Measurements from ENCODE around the gene ITPKC.

ITPKC gene

GRCh38 chr19:40716482-40717324 lies at the start of gene ITPKC, which contains the start of gene COQ8B:
TSS of gene ITPKC (plus strand) at chr19:40717112. CDS start at chr19:40717136, 24 bp downstream.
TSS of gene COQ8B (minus strand) at chr19:40716886. CDS start at chr19:40714632, 2,254 bp downstream.
- DNase-seq: peak; percentile 100

- no peak for DNase-seq
Measured at GRCh38 chr19:40667602-40668001, 49.3 kb upstream of the ITPKC start.

GRCh38 chr19:40668991-40669614 lies 47.8 kb upstream of the ITPKC start:
- no peak for DNase-seq

- DNase-seq: no peak
Measured at GRCh38 chr19:40671404-40671803, 45.5 kb upstream of the ITPKC start.

GRCh38 chr19:40672038-40672437 lies 44.9 kb upstream of the ITPKC start:
- DNase-seq: no peak

- no peak for DNase-seq
Measured at GRCh38 chr19:40672573-40673299, 44.2 kb upstream of the ITPKC start.

GRCh38 chr19:40673397-40673796 lies 43.5 kb upstream of the ITPKC start:
- no peak for DNase-seq

GRCh38 chr19:40674291-40674690 lies 42.6 kb upstream of the ITPKC start:
- DNase-seq: no peak

- DNase-seq: no peak
Measured at GRCh38 chr19:40677156-40677555, 39.8 kb upstream of the ITPKC start.

GRCh38 chr19:40681039-40681438 lies 35.9 kb upstream of the ITPKC start:
- DNase-seq: no peak

GRCh38 chr19:40682431-40682964 lies 34.4 kb upstream of the ITPKC start:
- DNase-seq: no peak

GRCh38 chr19:40683437-40683836 lies 33.5 kb upstream of the ITPKC start:
- no peak for DNase-seq

GRCh38 chr19:40684280-40684679 lies 32.6 kb upstream of the ITPKC start:
- no peak for DNase-seq

- no peak for DNase-seq
Measured at GRCh38 chr19:40685016-40685526, 31.8 kb upstream of the ITPKC start.

- no peak for DNase-seq
Measured at GRCh38 chr19:40685563-40685962, 31.3 kb upstream of the ITPKC start.

GRCh38 chr19:40686882-40687524 lies 29.9 kb upstream of the ITPKC start:
- DNase-seq: no peak

- no peak for DNase-seq
Measured at GRCh38 chr19:40687525-40688016, 29.3 kb upstream of the ITPKC start.

GRCh38 chr19:40688309-40688708 lies 28.6 kb upstream of the ITPKC start:
- no peak for DNase-seq

- no peak for DNase-seq
Measured at GRCh38 chr19:40688987-40689338, 27.9 kb upstream of the ITPKC start.

- DNase-seq: peak in 1 of 2 donors; percentile 16
Measured at GRCh38 chr19:40689339-40690049, 27.4 kb upstream of the ITPKC start.

- DNase-seq: no peak
Measured at GRCh38 chr19:40690050-40690692, 26.7 kb upstream of the ITPKC start, which contains the start of gene NUMBL. TSS of gene NUMBL (minus strand) at chr19:40690651. CDS start at chr19:40690483, 168 bp downstream.
